Osteocyte (in vitro differentiated cells): Measurements from ENCODE around the gene FGD4. TPM values are rescaled to one million over a fixed set of nuclear protein-coding genes. Genes with fewer than 3 reads are reported as not detected.
A peak's percentile ranks its signal among the peaks of the same experiment; 100 is the strongest.

Experiments
- DNase-seq: peaks from one replicate; pipeline ENCODE4 v3.0.0; 2021; ENCODE audit warnings: mixed read lengths; ENCODE audit not compliant: unreplicated experiment; ENCODE audit errors: extremely low spot score
- H3K27ac Mint-ChIP-seq: one replicate; pipeline ENCODE4 v1.8.0; 2021; ENCODE audit warnings: mild to moderate bottlenecking, mixed read lengths; ENCODE audit not compliant: unreplicated experiment
- H3K27me3 Mint-ChIP-seq: one replicate; pipeline ENCODE4 v1.8.0; 2021; ENCODE audit warnings: mixed read lengths; ENCODE audit not compliant: unreplicated experiment
- H3K36me3 Mint-ChIP-seq: one replicate; pipeline ENCODE4 v1.8.0; 2021; ENCODE audit warnings: mixed read lengths; ENCODE audit not compliant: unreplicated experiment
- H3K4me1 Mint-ChIP-seq: one replicate; pipeline ENCODE4 v1.8.0; 2021; ENCODE audit warnings: mixed read lengths; ENCODE audit not compliant: unreplicated experiment
- H3K4me3 Mint-ChIP-seq: one replicate; pipeline ENCODE4 v1.8.0; 2021; ENCODE audit warnings: mild to moderate bottlenecking, moderate library complexity, mixed read lengths; ENCODE audit not compliant: unreplicated experiment
- H3K9me3 Mint-ChIP-seq: one replicate; pipeline ENCODE4 v1.8.0; 2021; ENCODE audit warnings: mixed read lengths; ENCODE audit not compliant: unreplicated experiment
- total RNA-seq: library from RNA; stranded (reverse); gene quantifications from 2 replicates; pipeline ENCODE4 v1.2.1, GENCODE V29; 2021
- TF ChIP-seq, protein P1 (sequence below): fragments of 200-600 bp; sonication (generic); IDR thresholded peaks from 2 replicates; pipeline ENCODE4 v1.5.0; 2021; ENCODE audit warnings: antibody characterized with exemption, mild to moderate bottlenecking, moderate library complexity

Gene FGD4
- total RNA-seq, 1 donor from 2014 or later: 8.0 TPM

DNA sequence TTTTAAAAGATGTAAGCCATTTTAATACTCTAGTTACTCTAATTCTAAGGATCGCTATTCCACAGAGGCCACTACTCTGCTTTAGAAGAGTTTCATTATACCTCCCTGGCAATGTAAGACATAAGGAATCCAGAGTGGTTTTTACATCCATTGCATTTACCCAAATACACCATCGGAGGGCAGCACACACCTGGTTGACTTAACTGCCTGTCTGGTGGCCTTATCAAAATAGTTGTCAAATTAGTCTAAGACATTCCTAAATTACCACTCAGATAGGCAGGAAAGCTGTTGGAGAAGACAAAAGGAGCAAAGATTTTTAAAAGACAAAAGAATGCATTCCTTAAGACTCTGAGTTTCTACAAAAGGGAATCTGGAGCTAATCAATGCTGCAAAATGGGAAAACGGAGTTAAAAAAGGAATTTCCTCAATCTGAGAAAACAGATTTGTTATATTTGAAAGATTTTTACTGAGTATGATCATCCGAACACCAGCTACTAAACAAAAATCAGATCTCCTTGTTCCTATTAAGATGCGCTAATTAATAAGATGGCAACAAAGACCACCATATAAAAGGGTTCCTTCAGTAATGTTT lies 33.8 kb upstream of the FGD4 start:
- TF ChIP-seq, protein P1, sequence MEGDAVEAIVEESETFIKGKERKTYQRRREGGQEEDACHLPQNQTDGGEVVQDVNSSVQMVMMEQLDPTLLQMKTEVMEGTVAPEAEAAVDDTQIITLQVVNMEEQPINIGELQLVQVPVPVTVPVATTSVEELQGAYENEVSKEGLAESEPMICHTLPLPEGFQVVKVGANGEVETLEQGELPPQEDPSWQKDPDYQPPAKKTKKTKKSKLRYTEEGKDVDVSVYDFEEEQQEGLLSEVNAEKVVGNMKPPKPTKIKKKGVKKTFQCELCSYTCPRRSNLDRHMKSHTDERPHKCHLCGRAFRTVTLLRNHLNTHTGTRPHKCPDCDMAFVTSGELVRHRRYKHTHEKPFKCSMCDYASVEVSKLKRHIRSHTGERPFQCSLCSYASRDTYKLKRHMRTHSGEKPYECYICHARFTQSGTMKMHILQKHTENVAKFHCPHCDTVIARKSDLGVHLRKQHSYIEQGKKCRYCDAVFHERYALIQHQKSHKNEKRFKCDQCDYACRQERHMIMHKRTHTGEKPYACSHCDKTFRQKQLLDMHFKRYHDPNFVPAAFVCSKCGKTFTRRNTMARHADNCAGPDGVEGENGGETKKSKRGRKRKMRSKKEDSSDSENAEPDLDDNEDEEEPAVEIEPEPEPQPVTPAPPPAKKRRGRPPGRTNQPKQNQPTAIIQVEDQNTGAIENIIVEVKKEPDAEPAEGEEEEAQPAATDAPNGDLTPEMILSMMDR: peak; percentile 89
- no peak overlapping the region for H3K27ac Mint-ChIP-seq
- no peaks in the 10 kb centered on the region for H3K27me3 Mint-ChIP-seq
- no peak overlapping the region for H3K4me3 Mint-ChIP-seq
- H3K4me1 Mint-ChIP-seq: peaks cover 1% of the 10 kb centered on the region
- no peak for DNase-seq
- no peaks in the 10 kb centered on the region for H3K36me3 Mint-ChIP-seq
- no peaks in the 10 kb centered on the region for H3K9me3 Mint-ChIP-seq

DNA sequence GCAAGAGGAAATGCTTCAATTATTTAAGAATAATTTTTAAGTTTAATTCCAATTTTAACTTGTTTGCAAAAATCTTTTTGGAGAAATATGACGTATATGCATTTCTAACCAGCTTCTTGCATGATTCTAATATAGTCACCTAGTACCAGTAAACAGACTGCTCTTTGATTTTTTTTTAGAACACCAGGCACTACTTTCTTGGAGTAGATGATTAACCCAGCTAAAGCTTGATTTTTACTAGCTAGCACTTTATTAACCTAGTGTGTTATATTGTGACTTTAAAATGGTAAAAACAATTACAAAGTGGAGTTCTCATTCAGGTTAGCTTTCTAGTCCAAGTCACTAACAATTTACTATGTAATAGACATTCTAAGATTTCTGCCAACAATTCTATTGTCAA lies 32.6 kb upstream of the FGD4 start:
- Mint-ChIP-seq H3K36me3 (no peaks in the 10 kb centered on the region), H3K27me3 (no peaks in the 10 kb centered on the region)
- TF ChIP-seq, protein P1: no peak

DNA sequence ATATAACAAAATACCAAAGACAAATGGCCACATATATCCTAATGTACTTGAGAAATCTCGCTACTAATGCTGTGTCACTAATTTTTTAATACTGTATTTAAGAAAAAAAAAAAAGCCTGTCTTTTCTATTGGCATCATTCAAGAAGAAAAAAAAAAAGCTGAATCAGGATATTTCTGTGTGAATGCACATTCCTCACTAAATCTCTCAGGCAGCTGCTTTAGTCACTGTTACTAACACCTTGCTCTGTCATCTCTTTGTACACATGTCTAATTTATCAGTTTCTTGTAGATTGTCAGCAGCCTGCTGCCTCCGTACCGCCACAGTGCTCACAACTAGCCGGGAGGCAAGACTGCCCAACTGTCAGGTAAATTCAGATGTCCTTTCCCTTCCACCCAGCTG lies 32.0 kb upstream of the FGD4 start:
- DNase-seq: no peak
- H3K27ac Mint-ChIP-seq: no peak overlapping the region
- peaks cover 1% of the 10 kb centered on the region for H3K4me1 Mint-ChIP-seq
- no peaks in the 10 kb centered on the region for H3K9me3 Mint-ChIP-seq
- H3K36me3 Mint-ChIP-seq: no peaks in the 10 kb centered on the region
- TF ChIP-seq, protein P1: no peak
- no peak overlapping the region for H3K4me3 Mint-ChIP-seq
- H3K27me3 Mint-ChIP-seq: no peaks in the 10 kb centered on the region

More for the DNA sequence above, 32.6 kb upstream of the FGD4 start:
- H3K27ac Mint-ChIP-seq: no peak overlapping the region
- H3K9me3 Mint-ChIP-seq: no peaks in the 10 kb centered on the region
- no peak for DNase-seq
- no peak overlapping the region for H3K4me3 Mint-ChIP-seq
- H3K4me1 Mint-ChIP-seq: peaks cover 1% of the 10 kb centered on the region

DNA sequence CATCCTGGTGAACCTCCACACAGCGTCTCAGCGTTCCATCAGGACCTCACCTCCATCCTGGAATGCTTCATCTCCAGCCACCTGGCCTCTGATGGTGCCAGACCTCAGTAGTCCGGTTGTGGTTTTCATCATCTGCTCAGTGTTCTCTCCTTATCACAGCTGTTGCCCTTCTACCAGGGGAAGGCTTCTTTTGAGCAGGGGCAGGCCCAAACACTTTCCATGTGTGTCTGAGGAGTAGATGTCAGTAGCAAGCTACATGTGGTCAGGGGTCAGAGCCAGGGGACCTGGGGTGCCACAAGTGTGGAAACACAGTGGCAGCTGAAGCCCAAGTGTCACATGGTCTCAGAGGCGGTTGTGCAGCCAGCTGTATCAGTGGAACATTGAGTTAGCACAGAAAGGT lies 30.2 kb upstream of the FGD4 start:
- no peaks in the 10 kb centered on the region for H3K9me3 Mint-ChIP-seq
- no peak overlapping the region for H3K27ac Mint-ChIP-seq
- no peak overlapping the region for H3K4me3 Mint-ChIP-seq
- peaks cover 1% of the 10 kb centered on the region for H3K4me1 Mint-ChIP-seq
- TF ChIP-seq, protein P1: no peak
- no peaks in the 10 kb centered on the region for H3K27me3 Mint-ChIP-seq
- DNase-seq: no peak
- H3K36me3 Mint-ChIP-seq: no peaks in the 10 kb centered on the region

DNA sequence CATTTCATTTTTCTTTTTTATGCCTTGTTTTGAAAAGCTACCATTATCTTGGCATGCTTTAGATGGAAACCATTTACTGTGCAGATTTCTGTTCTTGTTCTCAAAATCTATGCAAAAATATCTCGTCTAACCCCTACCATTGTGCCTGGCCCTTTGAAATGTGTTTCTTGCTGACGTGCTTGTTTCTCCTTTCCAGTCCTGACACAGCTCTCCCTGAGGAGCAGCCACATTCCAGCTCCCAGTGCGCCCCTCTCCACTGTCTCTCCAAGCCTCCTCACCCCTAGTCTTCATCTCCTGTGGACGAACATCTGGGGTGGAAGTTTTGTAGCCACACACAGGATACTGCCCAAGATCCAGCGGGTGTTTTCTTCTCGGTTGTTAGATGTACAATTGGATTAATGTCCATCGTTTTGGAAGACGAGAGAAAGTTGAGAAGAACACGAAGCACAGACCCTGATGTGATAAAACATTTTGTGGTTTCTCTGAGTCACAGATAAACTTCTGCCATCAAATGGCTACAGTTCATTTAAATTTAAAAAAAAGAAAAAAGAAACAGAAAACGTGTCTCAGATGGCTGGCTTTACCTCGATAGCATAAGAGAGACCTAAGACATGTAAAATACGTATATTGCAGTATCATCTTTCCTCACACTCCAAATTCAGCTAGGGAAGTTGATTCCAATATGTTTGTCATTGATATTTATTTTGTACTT lies 21.9 kb upstream of the FGD4 start:
- no peaks in the 10 kb centered on the region for H3K4me1 Mint-ChIP-seq
- H3K36me3 Mint-ChIP-seq: no peaks in the 10 kb centered on the region
- no peak overlapping the region for H3K27ac Mint-ChIP-seq

More for the DNA sequence above, 21.9 kb upstream of the FGD4 start:
- DNase-seq: no peak
- TF ChIP-seq, protein P1: no peak
- Mint-ChIP-seq H3K4me3 (no peak overlapping the region), H3K27me3 (peaks cover 2% of the 10 kb centered on the region), H3K9me3 (no peaks in the 10 kb centered on the region)
